HG03066 (cell line): ENCODE results near the gene SUCLG1.

ENCODE experiments used
- ATAC-seq: cut with Tn5 transposase; IDR thresholded peaks from one replicate; pipeline ENCODE4 v1.9.1; 2021; ENCODE audit warnings: low read depth; ENCODE audit not compliant: unreplicated experiment

SUCLG1 gene

DNA sequence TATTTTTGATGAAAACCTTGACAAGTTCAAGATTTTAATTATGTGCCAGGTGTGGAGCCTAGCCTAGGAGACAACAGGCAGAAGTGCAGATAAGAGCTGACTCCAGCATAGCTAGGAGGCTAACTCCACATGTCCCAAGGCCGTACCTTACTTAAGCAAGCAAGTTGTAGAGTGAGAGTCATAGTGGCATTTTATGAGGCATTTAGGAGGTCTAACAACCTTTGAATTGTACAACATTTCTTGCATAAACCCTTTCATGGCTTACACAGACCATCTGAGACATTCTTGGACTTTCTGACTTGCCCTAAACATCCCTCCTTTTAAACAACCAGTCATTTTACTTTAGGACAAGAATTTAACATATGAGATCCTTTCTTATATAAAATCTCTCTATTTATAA lies 8.3 kb upstream of the SUCLG1 start:
- ATAC-seq = no peak

DNA sequence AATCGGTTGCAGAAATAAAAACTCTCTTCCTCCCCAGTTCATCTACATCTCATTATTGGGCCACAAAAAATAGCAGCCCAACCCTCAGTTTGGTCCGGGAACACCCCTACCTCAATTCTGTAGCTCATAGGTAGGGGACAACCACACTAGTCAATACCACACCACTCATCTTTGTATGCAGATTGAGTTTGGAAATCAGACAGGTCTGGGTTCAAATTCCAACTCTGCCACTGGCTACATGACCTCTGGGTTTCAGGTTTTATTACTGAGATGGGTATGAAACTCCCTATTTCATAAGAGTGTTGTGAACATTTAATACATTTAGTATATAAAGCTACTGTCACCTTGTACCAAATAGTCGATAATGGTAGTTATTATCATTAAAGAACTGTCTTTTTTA lies 2.2 kb upstream of the SUCLG1 start:
- no peak for ATAC-seq

DNA sequence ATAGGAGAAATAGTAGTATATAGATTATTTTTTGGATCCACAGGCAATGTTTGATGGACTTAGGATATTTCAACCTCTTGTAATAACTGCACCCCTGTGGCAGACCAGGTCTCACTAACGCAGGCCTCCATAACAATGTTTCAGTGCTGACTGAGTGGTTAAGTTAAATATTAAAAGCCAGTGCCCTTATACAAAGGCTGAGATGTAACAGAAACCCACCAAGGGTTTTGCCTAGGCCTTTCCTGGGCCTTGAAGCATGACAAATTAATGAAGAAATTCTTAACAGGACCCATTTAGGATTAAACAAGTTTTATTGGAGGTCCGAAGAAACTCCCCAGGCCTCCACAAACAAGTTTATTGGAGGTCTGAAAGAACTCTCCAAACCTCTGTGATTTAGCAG lies 1.6 kb upstream of the SUCLG1 start:
- no peak for ATAC-seq

DNA sequence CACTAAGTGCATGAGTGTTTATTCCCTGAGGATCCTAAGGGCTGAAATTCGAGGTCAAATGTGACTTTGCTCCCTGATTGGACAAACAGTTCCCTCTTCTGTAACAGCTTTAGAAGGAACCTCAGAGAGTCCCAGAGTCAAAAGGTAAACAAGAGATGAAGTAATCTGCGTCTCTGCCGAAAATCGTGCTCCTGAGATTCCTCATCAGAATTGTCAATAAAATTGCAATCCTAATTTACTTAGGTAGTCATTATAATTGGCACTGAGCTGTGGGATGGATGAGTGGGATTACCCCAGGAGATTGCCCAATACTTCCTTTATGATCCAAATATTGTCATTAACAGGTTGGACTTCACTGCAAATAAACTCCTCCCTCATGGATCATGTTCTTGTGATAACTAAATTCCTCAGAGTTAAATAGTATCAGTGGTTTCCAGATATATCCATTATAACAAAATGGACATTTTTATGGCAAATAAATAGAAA lies 907 bp upstream of the SUCLG1 start:
- no peak for ATAC-seq

DNA sequence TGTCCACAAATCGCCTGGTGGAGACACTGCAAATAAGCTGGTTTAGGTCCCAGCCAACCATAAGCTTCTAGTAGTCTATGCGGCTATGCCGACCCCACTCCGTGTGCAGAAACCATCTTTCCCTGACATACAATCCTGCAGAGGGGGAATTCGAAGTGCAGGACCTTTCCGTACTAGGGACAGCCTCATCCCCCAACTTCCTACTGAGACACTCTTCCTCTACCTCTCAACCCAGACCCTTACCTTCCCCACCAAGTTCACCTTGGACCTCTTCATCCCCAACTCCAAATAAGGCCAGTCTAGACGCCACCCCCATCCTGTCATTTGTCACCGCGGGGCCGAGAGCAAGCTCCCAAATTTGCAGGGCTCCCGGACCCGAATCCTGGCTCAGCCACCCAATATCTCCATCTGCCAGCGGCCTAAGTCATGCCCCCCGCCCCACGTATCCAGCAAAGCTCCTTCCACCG lies 496 bp downstream of the SUCLG1 start:
- peak; percentile 38 for ATAC-seq

DNA sequence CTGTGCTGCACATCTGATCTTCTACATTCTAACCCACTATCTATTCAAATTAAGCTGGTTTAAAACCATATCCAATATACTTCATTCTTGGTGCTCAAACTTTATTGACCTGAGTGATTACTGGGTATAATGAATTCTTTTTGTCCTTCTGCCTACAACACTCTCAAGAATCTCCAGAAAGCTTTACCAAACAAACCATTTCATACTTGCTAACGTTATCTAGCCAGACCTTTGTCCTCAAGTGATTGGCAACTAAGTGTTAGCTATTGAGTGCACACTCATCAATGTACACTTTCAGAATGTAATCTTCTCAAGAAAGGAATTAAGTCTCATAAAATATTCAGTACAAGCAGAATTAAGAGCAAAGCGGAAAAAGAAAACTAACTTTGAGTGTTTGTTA lies 1.4 kb downstream of the SUCLG1 start:
- ATAC-seq = no peak

DNA sequence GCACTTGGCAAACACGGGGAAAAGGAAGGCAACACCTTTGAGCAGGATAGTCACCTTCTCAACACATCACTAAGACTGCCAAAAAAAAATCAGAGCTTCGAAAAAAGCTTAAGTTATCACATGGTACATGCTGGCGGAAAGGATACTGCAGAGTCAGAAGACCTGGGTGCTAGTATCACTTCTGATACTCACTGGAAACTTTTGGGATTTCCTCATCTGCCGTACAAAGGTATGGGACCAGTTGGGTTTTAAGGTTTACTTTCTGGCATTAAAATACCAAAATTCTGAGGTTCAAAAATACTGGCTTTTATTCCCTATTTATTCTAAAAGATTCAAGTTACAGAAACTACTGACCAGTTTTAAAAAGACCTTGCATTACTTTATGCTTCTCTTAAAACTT lies 2.9 kb downstream of the SUCLG1 start:
- no peak for ATAC-seq

DNA sequence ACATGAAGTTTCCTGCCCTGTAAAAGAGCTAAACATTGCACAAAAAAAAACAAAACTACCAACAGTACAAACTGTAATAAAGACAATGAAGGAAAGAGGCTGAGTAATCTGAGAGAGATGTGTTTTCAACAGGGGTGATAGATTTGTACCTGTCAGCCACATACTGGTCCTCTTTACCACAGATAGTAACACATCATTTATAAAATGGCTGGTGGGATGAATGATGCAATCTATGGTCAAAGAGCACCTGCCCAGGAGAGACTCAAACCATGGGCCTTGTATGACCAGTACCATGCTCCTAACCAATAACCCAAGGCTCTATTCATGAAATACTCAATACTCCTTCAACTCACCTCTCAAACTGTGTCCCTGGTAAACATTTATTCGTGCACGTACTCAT lies 4.5 kb downstream of the SUCLG1 start:
- ATAC-seq = no peak

DNA sequence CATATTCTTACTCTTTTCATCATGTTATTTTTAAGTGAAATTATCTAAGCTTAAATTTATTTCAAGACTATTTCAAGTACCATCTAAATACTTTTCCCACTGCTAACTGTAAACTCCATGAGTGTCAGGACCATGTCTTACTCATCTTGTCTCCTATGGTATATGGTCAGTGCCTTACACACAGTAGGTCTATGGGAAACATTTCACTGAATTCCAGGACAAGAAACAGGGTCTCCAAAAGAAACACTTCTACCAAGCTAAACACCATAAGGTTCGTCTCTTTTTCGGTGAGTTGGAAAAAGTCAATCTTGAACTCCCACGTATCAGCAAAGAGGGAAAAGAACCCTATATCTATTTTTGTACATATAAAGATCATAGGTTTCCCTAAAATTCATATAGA lies 6.5 kb downstream of the SUCLG1 start:
- ATAC-seq = no peak

DNA sequence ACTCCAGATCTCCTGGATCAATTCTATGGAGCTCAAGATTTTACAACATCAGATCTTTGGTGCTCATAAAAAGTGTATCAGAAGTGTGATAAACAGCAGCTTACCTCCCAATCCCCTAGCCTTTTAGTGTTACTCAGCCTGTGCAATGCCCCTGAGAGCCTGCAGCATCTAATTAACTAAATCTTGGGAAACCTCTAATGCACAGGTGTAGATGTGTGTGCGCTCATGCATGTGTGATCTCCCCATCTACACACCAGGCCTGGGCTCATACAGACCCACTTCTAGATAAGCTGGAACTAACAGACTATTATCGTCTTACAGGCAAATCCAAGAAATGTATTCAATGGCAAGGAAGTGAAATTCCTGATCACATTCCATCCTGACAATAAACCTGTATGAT lies 7.5 kb downstream of the SUCLG1 start:
- ATAC-seq = no peak

DNA sequence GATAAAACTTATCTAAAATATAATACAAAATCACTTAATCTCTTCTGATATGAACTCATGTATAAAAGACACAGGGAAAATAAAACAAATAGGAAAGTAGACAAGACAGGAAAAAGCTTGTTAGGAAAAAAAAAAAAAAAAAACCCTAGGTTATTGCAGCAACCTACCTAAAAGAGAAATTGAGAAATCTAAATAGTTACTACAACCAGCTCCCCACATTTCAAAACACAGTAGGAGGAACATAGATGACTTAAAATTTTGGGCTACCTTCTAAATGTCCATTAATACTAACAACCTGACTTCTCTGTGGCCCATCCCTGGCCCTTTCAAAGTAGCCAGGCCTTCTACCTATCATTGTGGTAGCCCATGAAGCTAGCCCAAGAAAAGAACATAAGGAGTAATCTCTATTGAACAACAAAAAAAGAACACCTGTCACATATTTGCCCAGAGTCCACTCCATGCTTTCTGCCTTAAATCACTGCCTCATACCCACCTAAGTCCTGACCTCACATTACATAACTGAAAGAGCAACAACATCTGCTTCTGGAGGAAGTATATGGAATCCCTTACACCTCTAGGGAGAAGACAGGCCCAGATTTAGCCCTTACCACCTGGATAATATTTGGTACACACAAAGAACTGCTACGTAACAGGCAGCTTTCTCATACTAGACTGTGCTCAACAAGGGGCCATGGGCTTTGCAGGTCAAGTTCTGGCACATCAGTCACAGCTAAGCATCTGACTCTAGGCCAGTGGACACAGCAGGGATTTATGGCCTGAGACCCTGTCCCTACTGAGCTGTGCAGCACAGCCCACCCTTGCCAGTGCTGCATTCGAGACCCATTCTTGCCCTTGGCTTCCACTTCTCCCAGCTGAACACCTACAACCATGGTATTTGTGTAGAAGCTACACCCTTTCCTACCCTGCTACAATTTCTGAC lies 8.5 kb downstream of the SUCLG1 start:
- no peak for ATAC-seq

DNA sequence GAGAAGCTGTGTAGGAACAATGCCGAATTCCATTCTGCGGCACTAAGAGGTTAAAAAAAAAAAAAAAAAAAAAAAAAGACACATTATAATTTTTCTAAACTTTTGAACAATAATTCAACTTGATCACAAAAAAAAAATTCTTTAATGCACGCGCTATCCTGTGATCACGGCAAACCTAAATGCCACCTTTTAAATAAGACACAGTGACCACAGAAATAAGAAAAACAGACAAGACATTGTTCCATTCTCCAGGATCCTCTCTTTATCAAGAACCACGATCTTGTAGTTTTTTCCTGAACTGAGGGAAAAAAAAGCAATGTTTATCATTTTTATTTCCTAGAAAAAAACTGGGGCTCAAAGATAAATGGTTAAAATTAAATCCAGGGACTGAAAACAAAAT lies 9.4 kb downstream of the SUCLG1 start:
- no peak for ATAC-seq

DNA sequence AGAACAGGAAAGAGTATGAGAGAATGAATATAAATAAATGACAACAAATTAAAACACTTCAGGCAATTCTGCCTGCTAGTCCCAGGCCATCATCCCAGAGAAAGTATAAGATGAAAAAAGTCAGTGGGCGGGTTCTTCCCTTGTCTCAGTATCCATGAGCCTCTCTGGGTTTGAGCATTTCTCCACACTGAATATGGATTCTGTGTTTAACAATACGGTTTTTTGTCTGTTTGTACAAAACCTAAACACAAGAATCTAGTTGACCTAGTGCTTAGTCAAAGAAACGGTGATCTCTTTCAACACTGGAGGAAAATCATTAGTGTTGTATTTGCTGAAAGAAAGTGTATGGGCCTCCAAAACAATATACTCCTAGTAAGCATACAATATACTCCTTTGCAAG lies 10.0 kb downstream of the SUCLG1 start:
- ATAC-seq = no peak

DNA sequence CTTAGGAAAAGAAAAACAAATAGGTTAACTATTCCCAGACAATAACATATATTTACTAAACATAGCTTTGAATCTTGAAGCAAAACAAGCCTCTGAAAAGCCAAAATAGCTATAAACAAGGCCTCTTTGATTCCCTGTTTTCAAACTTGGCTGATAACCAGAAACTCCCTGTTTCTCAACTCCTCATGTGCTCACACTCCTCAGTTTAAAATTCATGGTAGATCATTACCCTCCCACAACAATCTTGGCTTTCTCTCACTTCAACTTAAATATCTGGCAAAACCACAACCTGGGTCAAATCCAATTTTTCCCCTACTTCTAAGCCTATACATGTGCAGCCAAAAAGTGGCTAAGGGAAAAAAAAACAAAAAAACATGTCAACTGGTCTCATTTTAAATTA lies 15.6 kb downstream of the SUCLG1 start:
- no peak for ATAC-seq

DNA sequence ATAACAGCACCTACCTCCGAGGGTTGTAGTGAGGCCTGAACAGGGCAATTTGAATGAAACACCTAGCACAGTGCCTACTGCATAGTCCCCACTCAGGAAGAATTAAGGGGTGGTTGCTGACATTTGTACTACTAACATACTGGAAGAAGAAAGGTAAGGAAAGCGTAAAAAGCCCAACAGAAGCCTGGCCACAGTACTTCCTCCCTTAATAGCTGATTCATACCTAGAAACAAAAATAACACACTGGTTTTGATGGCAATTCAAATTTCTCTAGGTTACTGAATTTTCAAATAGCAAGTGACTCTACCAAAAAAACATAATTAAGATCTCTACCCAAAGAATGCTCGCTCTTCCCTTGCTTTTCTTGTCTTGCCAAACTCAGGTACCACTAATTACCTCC lies 16.2 kb downstream of the SUCLG1 start:
- ATAC-seq = no peak

DNA sequence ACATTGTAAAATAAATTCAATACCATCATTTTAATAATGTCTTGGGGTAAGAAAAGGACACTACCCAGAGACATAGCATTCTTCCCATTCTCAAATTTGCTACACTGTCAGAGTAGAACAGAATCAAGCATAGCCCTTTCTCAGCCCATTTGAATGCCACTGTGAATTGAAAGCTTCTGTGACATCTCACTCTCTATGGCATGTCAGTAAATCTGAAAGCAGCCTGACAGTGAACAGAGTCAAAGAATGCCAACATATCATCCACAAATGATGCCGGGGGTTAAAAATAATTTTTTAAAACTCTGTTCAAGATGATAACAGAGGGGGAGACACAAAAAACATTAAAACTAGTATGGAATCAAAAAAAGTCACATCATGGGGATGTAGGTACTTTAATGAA lies 17.6 kb downstream of the SUCLG1 start:
- no peak for ATAC-seq

DNA sequence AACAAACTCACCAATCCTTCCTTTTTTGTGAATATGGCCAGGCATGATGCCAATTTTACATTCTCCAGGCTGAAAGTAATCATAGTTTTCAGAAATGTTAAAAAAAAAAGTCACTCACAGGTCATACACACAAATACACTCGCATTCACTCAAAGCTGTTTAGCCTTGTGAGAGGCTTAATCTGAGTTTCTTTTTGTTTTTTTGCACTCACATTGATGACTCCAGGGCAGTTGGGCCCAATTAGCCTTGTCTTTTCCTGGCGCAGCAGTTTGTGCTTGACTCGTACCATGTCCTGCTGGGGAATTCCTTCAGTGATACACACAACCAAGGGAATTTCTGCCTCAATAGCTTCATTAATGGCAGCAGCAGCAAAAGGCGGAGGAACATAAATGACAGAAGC lies 18.0 kb downstream of the SUCLG1 start:
- ATAC-seq = no peak

DNA sequence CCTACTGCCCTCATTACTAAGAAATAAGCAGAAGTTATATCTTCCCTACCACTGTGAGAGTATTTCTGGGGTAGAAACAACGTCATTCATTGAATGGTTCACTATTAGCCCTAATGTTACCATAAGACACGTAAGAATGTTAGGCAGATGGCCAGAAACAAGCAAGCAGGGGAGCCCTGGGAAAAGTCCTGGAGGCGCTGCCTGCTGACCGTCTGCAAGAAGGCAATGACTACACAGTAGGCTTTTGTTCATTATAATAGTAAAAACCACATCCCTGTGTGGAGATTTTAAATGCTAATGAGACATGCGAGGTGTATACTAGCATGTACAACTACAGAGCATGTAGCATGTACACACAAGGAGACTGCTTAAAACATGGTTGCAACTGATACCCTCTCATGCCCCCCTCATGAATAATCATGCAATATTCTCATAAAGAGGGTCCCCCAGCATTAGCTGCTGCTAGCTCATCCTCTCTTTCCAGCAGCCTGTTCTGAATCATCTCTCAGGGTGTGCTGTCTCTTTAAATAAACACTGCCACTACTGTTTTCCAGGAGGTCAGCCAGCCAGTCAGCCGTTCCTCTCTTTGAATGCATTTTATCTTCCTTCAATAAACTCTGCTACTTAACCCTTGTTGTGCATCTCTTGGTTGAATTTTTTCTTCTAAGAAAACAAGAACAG lies 23.6 kb downstream of the SUCLG1 start:
- ATAC-seq = no peak

DNA sequence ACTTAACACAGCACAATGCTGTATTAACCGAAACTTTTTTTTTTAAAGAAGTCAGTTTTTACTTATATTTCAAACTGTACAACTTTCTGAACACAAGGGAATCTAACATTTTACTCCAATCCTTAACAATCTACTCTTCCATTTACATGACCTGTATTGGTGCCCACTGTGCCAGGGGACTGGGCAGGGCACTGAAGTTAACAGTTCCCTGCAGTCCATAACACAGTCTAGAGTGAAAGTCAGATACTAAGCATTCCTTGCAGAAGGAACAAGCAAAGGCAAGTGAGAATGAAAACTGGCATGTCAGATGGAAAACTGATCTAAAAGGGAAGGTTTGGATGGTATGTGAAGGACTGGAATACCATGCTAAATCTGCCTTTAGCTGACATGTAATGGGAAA lies 29.8 kb downstream of the SUCLG1 start:
- no peak for ATAC-seq

DNA sequence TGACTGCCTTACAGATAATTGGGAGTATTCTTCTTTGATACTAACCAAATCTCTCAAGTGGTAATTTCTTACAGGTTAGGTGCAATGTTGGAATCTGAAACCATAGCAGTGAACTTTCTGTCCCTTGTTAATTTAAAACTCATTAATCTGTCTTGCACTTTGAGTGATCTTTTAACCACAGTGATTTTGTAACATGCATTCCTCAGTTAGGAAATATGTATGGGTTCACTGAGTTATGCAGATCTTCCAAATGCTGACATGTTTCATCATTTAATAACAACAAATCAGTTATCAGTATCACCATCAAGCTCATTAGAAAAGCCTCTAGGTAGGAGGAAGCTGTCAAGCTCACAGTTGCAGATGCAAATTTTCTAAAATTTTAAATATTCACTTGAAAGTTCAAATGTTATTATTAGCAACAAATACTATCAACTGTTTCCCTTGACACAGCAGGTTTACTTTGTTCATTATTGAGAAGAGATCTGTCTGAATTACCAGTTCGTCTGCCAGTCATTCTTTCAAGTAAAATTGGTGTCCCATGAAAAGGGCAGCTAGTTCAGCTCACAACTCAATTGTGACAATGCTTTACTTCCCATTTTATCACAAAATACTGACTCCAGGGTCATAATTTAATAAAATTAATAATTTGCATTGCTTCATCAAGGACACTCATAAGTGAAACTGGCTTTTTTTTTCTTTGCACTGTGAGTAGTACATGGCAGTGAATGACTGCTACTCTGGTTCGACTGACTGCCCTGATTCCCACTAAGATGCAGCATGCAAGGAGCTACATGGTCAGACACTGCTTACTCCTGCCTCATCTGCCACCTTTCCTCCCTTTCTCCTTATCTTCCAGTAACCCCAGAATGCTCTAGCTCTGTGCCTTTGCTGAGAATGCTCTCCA lies 31.6 kb downstream of the SUCLG1 start:
- ATAC-seq = no peak

DNA sequence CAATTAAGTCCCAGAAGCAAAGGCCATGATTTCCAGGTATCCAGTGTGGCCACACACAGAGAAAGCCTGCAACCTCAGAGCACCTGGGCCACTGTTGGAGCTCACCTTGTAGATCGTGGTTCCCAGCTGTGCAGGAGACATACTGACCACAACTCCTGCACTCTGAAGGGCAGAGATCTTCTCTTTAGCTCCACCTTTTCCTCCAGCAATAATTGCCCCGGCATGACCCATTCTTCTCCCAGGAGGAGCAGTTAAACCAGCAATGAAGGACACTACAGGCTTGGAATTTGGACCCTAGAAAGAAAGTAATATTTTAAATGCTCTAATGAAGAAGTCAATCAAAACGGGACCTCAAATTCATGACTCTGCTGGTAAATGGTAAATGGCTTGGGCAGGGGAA lies 33.8 kb downstream of the SUCLG1 start:
- ATAC-seq = no peak
